Testis (tissue), 2 donors: ENCODE measurements around the gene ETNPPL.

Experiments used
- POLR2A ChIP-seq: fragments of 450-650 bp; IDR thresholded peaks from one replicate; pipeline ENCODE4 v1.6.1; 2017; ENCODE audit warnings: antibody characterized with exemption, mild to moderate bottlenecking, moderate library complexity
- TF ChIP-seq, protein P1 (sequence below), 3 experiments: fragments of 450-650 bp in 2 of 3; fragments of 200-600 bp in 1 of 3; sonication (generic) in 1 of 3; IDR thresholded peaks; one replicate each; pipeline ENCODE4 v1.5.1; 2016 to 2019; ENCODE audit warnings: antibody characterized with exemption in 3 of 3, mild to moderate bottlenecking in 2 of 3, moderate library complexity in 1 of 3

GRCh38 chr4:108731006-108731405, 31.8 kb downstream of the ETNPPL start:
- TF ChIP-seq, protein P1, sequence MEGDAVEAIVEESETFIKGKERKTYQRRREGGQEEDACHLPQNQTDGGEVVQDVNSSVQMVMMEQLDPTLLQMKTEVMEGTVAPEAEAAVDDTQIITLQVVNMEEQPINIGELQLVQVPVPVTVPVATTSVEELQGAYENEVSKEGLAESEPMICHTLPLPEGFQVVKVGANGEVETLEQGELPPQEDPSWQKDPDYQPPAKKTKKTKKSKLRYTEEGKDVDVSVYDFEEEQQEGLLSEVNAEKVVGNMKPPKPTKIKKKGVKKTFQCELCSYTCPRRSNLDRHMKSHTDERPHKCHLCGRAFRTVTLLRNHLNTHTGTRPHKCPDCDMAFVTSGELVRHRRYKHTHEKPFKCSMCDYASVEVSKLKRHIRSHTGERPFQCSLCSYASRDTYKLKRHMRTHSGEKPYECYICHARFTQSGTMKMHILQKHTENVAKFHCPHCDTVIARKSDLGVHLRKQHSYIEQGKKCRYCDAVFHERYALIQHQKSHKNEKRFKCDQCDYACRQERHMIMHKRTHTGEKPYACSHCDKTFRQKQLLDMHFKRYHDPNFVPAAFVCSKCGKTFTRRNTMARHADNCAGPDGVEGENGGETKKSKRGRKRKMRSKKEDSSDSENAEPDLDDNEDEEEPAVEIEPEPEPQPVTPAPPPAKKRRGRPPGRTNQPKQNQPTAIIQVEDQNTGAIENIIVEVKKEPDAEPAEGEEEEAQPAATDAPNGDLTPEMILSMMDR (IDR thresholded peaks at IDR 0.05) = no peak
- no peak for TF ChIP-seq POLR2A
